ENCODE results near the gene OR5C1.

OR5C1 gene

DNA sequence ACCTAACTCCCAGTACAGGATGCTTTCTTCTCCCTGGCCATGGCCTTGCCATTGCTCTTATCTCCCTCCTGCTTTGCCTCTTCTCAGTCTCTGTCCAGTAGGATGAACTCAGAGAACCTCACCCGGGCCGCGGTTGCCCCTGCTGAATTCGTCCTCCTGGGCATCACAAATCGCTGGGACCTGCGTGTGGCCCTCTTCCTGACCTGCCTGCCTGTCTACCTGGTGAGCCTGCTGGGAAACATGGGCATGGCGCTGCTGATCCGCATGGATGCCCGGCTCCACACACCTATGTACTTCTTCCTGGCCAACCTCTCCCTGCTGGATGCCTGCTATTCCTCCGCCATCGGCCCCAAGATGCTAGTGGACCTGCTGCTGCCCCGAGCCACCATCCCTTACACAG is at the start of gene OR5C1:
OR5C1 (plus strand) TSS at position 103 of the 400 bp plus-strand sequence; CDS start at position 103, 0 bp downstream.
- H3K36me3 ChIP-seq (ENCODE audit: insufficient read depth): no peaks in the 10 kb centered on the region
- TF ChIP-seq, protein P1, sequence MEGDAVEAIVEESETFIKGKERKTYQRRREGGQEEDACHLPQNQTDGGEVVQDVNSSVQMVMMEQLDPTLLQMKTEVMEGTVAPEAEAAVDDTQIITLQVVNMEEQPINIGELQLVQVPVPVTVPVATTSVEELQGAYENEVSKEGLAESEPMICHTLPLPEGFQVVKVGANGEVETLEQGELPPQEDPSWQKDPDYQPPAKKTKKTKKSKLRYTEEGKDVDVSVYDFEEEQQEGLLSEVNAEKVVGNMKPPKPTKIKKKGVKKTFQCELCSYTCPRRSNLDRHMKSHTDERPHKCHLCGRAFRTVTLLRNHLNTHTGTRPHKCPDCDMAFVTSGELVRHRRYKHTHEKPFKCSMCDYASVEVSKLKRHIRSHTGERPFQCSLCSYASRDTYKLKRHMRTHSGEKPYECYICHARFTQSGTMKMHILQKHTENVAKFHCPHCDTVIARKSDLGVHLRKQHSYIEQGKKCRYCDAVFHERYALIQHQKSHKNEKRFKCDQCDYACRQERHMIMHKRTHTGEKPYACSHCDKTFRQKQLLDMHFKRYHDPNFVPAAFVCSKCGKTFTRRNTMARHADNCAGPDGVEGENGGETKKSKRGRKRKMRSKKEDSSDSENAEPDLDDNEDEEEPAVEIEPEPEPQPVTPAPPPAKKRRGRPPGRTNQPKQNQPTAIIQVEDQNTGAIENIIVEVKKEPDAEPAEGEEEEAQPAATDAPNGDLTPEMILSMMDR (conservative IDR thresholded peaks at IDR 0.05; ENCODE audit: low read depth, low read length): no peak
- no peak within 1 kb of the TSS for H2AFZ ChIP-seq (ENCODE audit: low read depth)
- no peaks in the 10 kb centered on the region for H3K79me2 ChIP-seq (ENCODE audit: insufficient read depth, low read depth)
- H3K4me2 ChIP-seq: no peak within 1 kb of the TSS
- peaks cover 8% of the 10 kb centered on the region for H3K4me1 ChIP-seq (ENCODE audit: low read depth, poor library complexity, severe bottlenecking)
- no peak within 1 kb of the TSS for H3K4me3 ChIP-seq (IDR thresholded peaks at IDR 0.05; ENCODE audit: insufficient read depth, low read depth, low read length)
- no peak within 1 kb of the TSS for H3K27ac ChIP-seq
- H4K20me1 ChIP-seq (ENCODE audit: insufficient read depth): no peaks in the 10 kb centered on the region
- no peaks in the 10 kb centered on the region for H3K27me3 ChIP-seq (ENCODE audit: insufficient read depth, low read depth)
- H3K9ac ChIP-seq: no peak within 1 kb of the TSS

DNA sequence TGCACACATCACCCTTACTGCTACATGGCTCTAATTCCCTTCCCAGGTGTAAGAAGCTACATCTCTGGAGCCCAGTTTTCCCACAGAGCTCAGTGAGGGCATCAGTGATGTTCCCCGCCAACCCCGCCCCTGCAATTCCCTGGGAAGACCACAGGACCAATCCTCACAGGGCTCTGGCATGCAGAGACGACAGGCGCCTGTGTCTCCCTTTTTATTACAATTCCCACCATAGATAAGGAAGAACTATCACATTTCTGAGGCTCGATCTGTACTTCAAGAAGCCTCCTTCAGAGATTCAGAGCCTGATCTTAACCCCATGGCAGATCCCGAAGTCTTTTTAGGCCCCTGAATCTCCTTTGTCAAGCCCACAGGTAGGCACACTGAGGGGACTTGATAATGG is 46.7 kb upstream of the OR5C1 start, which contains the start of gene OR1L6:
OR1L6 (plus strand) TSS at position 301 of the 400 bp plus-strand sequence. CDS start 7,545 bp downstream, outside the sequence.
- H3K27me3 ChIP-seq (ENCODE audit: insufficient read depth, low read depth): no peaks in the 10 kb centered on the region
- no peak within 1 kb of the TSS for H2AFZ ChIP-seq (ENCODE audit: low read depth)
- no peak within 1 kb of the TSS for H3K4me2 ChIP-seq
- H3K4me3 ChIP-seq (IDR thresholded peaks at IDR 0.05; ENCODE audit: insufficient read depth, low read depth, low read length): no peak within 1 kb of the TSS
- H3K27ac ChIP-seq: no peak within 1 kb of the TSS
- TF ChIP-seq, protein P1 (conservative IDR thresholded peaks at IDR 0.05; ENCODE audit: low read depth, low read length): no peak
- H3K36me3 ChIP-seq (ENCODE audit: insufficient read depth): no peaks in the 10 kb centered on the region
- no peaks in the 10 kb centered on the region for H3K79me2 ChIP-seq (ENCODE audit: insufficient read depth, low read depth)
- H3K9ac ChIP-seq: no peak within 1 kb of the TSS
- H4K20me1 ChIP-seq (ENCODE audit: insufficient read depth): no peaks in the 10 kb centered on the region
- no peaks in the 10 kb centered on the region for H3K4me1 ChIP-seq (ENCODE audit: low read depth, poor library complexity, severe bottlenecking)

DNA sequence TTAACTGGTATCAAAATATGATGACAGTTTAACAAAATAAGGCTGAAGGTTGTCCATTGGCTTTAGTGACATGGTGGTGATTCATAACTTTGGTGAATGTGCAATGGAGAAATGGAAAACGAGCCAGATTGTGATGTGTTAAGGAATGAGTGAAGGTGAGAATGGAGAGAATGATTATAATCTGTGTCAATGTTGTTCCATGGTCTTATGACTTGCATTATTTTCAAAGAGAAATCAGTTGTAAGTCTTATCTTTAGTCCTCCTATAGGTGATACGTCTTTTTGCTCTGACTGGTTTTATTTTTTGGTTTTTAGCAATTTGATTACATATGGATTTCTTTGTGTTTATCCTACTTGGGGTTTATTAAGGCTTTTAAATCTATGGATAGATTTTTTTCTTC is 33.9 kb upstream of the OR5C1 start:
- Histone ChIP-seq H3K9ac (no peak overlapping the region), H3K4me2 (no peak overlapping the region), H3K79me2 (ENCODE audit: insufficient read depth, low read depth) (no peaks in the 10 kb centered on the region), H3K27ac (no peak overlapping the region), H3K36me3 (ENCODE audit: insufficient read depth) (no peaks in the 10 kb centered on the region), H3K27me3 (ENCODE audit: insufficient read depth, low read depth) (no peaks in the 10 kb centered on the region), H3K4me1 (ENCODE audit: low read depth, poor library complexity, severe bottlenecking) (no peaks in the 10 kb centered on the region), H2AFZ (ENCODE audit: low read depth) (no peak overlapping the region), H4K20me1 (ENCODE audit: insufficient read depth) (no peaks in the 10 kb centered on the region), H3K4me3 (IDR thresholded peaks at IDR 0.05; ENCODE audit: insufficient read depth, low read depth, low read length) (no peak overlapping the region)
- TF ChIP-seq, protein P1 (conservative IDR thresholded peaks at IDR 0.05; ENCODE audit: low read depth, low read length): no peak

DNA sequence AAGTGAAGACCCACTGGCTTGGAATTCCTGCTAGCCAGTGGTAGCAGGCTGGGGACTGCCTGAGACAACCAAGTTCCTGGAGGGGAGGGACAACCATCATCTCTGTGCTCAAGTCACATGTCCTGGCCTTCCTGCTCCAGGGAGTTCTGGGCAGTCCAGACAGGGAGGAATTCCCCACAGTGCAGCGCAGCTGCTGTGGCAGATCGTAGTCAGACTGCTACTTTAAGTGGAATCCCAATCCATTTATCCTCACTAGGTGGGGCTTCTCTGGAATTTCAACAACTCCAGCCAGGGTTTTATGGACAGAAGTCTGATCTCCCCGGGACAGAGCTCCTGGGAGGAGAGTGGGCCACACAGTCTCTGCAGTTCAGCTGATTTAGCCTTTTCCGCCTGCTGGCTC is 20.9 kb upstream of the OR5C1 start:
- H3K27ac ChIP-seq: no peak overlapping the region
- H3K4me2 ChIP-seq: no peak overlapping the region
- TF ChIP-seq, protein P1 (conservative IDR thresholded peaks at IDR 0.05; ENCODE audit: low read depth, low read length): no peak

More for the DNA sequence above, 20.9 kb upstream of the OR5C1 start:
- H3K9ac ChIP-seq: no peak overlapping the region
- H4K20me1 ChIP-seq (ENCODE audit: insufficient read depth): no peaks in the 10 kb centered on the region
- H2AFZ ChIP-seq (ENCODE audit: low read depth): no peak overlapping the region
- H3K36me3 ChIP-seq (ENCODE audit: insufficient read depth): no peaks in the 10 kb centered on the region
- H3K4me1 ChIP-seq (ENCODE audit: low read depth, poor library complexity, severe bottlenecking): no peaks in the 10 kb centered on the region
- no peaks in the 10 kb centered on the region for H3K79me2 ChIP-seq (ENCODE audit: insufficient read depth, low read depth)
- no peaks in the 10 kb centered on the region for H3K27me3 ChIP-seq (ENCODE audit: insufficient read depth, low read depth)
- no peak overlapping the region for H3K4me3 ChIP-seq (IDR thresholded peaks at IDR 0.05; ENCODE audit: insufficient read depth, low read depth, low read length)
